Caki2 (cell line): ENCODE measurements around the gene COL4A3. TPM values are rescaled to one million over a fixed set of nuclear protein-coding genes. Genes with fewer than 3 reads are reported as not detected.

ENCODE experiments used
- DNase-seq: peaks from one replicate; pipeline ENCODE4 v3.0.0-alpha.2; 2015; ENCODE audit warnings: low read depth
- in situ Hi-C: cut with HindIII; loops from 2 replicates; pipeline ENCODE4 v1.10.0; 2016; ENCODE audit warnings: low sequenced_read_pairs, low pct_unique_long_range_greater_than_20kb, mixed read lengths
- total RNA-seq: library from RNA; depleted of rRNA; stranded (reverse); fragments of >200 nt; shearing (Covaris generic); gene quantifications from 2 replicates; pipeline ENCODE4 v1.2.3, GENCODE V29; 2014; ENCODE audit warnings: low replicate concordance

The COL4A3 gene
- total RNA-seq, 1 experiment from 2014 or later, result 3.9 TPM

DNA sequence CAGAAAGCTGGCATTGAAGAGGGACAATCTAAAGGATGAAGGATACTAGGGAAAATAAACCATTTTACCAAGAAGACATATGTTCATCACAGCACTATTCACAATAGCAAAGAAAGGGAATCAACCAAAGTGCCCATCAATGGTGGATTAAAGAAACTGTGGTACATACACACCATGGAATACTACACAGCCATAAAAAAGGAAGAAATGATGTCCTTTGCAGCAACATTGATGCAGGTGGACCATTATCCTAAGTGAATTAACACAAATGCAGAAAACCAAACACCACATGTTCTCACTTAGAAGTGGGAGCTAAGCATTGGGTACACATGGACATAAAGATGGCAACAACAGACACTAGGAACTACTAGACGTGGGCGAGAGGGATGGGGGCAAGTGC lies 153.4 kb downstream of the COL4A3 start:
- in situ Hi-C loops, result no loop called here
- no peak for DNase-seq

DNA sequence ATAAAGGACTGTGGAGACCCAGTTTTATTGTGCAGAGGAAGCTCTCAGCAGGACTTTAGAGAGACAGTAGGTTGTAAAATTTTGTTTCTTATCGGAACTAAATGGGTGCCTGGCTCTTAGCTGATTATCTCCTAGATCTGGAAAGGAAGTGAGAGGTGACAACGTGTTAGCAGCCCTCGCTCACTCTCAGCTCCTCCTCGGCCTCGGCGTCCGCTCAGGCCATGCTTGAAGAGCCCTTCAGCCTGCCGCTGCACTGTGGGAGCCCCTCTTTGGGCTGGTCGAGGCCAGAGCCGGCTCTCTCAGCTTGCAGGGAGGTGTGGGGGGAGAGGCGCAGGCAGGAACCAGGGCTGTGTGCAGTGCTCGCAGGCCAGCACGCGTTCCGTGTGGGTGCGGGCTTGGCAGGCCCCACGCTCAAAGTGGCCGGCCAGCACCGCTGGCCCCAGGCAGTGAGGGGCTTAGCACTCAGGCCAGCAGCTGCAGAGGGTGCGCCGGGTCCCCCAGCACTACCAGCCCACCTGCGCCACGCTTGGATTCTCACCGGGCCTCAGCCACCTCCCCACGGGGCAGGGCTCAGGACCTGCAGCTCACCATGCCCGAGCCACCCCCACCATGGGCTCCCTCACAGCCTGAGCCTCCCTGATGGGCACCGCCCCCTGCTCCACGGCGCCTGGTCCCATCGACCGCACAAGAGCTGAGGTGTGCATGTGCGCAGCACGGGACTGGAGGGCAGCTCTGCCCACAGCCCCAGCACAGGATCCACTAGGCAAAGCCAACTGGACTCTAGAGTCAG lies 156.1 kb downstream of the COL4A3 start:
- in situ Hi-C loops, result no loop called here
- DNase-seq, result no peak

DNA sequence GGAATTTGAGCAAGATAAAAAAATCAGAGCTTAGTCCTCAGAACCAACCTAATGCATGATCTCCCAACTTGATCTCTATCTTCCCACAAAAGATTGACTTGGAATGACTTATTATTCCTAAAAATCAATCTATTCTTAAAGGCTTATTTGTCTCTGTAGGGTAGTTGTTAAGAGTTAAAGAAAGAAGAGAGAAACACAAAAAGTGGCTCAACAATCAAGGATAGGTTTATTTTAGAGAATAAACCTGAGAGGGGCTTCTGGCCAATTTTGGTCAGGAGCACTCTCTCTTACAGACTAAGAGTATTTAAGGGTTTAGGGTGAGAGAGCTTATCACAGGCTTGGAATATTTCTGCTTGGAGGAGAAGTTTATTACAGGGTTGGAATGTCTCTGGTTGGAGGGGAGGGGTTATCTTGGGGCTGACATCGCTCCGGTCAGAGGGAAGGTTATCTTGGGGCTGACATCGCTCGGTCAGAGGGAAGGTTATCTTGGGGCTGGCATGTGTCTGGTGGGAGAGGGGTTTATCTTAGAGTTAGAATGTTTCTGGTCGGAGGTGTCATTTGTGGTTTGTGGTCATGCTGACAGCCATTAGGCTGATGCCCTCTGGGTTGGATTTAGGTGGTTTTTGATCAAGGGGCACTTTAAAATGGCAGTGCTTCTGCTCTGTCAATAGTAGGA lies 158.2 kb downstream of the COL4A3 start:
- no peak for DNase-seq
- in situ Hi-C loops, result no loop called here

DNA sequence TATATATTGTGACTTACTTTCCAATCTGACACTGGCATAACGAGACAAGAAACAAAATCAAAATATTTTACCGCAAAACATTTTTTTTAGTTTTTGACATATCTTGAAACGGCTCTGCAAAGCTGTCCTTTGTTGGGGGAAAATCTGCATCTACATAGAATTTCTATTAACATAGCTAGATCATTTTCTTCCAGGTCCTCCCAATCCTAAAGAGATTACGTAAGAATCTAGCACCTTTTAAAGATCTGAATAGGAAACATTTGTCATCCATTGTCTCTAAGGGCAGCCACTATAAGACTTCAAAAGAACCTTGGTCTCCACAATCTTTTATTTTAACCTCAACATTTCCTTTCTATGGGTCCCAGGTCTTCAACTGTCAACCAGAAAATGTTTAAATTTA lies 159.4 kb downstream of the COL4A3 start:
- no peak for DNase-seq
- in situ Hi-C loops, result no loop called here

DNA sequence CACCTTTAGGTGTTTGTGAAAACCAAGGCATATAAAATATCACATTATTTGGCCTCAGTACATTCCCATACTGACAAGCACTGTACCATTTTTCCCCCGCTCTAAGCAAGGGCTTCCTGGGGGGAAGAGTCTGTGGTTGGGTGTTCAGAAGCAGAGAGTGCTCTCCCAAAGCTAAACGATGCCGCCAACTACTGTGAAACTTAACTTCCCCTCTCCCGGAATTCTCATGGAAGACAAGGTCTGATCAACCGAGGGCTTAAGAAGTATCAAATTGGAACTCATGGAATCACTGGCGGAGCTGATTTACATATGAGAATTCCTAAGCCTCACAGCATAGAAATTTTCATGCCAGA lies 160.2 kb downstream of the COL4A3 start:
- in situ Hi-C loops, result no loop called here
- DNase-seq, result no peak

DNA sequence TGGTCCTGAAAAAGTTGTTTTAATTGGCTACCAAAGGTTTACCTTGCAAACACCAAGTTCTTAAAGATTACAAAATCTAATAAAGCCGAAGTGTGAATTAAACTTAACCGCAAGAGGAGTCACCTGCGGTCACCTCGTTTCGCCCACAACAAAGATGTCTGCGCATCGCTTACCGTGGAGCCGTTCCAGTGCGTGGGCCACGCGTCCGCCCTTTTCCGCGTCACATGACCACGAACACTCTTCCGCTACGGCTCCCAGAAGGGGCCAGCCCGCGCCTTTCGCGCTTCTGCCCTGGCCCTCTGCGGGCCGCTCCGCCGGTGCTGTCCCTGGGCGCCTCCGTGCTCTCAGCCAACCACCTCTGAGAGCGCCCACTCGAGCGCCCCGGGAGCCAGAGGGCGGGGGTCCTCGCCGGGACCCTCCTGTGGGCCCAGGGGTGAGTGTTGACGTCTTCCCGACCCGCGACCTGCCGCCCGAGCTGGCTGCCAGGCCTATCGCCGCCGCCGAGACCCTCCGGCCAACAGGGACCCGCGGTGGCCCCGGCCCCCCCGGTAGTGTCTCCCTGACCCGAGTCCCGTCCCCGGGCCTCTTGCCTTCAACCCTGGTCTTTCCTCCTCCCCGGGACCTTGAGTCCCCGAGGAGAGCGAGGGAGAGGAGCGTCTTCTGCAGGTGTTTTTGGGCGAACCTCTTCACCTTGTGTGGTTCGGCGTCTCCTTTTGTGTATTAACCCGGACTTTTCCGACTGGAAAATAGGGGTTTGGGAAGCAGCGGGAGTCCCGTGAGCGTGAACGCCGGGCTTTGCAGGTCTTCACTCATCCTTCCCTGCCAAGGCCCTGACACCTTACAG lies 160.8 kb downstream of the COL4A3 start, which contains the start of gene MFF:
Gene MFF, plus strand, starts transcription at position 257 of the 844 bp plus-strand sequence. CDS start 5,415 bp downstream, outside the sequence.
- in situ Hi-C loops, result no loop called here
- DNase-seq, result peak; percentile 83

DNA sequence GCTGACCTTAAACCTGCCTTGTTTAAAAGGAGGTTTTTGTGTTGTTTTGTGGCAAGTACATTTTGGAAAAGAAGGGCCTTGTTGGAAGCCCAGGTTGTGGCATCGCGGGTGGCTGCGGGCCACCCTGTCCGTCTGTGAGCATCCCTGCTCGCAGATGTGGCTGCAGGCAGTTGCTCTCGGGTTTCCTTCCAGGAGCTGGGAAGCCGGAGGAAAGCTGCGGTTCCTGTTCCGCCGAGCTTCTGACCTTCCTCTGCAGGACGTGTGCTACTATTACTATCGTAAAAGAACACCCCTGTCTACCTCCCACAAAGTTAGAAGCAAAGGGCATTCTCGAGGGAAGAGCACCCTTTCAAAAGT lies 161.4 kb downstream of the COL4A3 start:
- no peak for DNase-seq

DNA sequence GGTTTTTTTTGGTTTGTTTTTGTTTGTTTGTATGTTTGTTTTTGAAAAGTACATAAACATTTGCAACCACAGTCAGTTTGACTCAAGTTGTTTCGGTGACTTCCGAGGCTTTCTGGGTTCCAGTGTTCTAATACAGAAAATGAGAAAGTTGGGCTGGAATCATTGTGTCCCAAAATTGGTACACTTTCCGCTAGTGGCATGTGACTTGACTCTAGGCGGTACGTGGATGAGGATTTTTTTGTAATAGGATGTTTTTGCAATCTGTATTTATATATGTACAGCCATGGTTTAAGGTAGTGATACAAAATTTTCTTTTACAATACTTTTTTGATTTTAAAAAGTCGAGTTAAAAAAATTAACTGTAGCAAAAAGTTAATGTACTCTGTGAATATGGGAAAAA lies 162.4 kb downstream of the COL4A3 start:
- in situ Hi-C loops, result no loop called here
- DNase-seq, result no peak

More for the DNA sequence above, 161.4 kb downstream of the COL4A3 start:
- in situ Hi-C loops, result no loop called here

DNA sequence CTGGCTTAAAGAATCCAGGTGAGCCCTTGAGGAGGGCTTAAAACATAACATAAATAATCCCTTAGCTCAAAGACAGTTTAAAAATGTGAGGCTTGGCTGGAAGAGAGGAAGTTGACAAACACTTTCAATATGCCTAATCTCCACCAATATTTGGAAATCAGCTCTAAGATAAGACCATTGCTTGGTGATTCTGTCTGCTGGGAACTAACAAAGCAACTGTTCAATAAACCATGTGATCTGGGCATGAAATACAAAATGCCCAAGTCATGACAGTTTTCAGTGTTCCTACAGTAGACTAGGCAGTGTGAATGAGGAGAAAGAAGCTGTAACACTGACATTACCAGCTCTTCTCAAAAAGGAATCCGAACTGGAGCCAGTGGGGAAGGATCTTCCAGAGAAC lies 171.3 kb downstream of the COL4A3 start:
- in situ Hi-C loops, result no loop called here
- no peak for DNase-seq

DNA sequence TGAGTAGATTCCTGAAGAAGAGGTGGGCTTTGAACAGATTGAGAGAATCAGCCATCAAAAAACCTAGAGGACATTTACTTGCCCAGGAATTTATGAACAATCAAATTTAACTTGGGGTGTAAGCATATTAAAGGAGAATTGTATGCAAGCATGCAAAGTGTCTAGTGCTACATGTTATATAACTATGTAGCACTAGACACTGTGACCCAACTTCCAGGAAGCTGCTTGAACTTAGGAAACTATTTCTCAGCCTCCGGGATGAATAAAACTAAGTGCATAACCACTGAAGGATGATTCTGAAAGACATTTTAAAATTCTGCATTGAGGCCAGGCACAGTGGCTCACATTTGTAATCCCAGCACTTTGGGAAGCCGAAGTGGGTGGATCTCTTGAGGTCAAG lies 173.0 kb downstream of the COL4A3 start:
- no peak for DNase-seq
- in situ Hi-C loops, result no loop called here

DNA sequence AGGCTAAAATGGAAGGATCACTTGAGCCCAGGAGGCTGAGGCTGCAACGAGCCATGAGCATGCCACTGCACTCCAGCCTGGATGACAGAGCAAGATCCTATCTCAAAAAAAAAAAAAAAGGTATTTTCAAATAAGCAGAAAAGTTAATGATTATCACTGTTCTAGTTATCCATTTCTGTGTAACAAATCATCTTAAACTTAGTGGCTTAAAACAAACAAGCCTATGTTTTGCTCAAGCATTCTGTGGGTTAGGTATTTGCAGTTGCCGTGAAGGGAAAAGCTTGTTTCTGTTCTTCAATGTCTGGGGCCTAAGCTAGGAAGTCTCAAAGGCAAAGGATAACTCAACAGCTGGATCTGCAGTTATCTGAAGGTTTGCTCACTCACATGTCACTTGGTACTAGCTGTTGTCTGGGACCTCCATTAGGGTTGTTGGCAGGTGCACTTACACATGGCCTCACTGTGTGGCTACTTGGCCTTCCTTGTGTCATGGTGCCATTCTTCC lies 174.7 kb downstream of the COL4A3 start:
- DNase-seq, result peak; percentile 89
- in situ Hi-C loops, result no loop called here

DNA sequence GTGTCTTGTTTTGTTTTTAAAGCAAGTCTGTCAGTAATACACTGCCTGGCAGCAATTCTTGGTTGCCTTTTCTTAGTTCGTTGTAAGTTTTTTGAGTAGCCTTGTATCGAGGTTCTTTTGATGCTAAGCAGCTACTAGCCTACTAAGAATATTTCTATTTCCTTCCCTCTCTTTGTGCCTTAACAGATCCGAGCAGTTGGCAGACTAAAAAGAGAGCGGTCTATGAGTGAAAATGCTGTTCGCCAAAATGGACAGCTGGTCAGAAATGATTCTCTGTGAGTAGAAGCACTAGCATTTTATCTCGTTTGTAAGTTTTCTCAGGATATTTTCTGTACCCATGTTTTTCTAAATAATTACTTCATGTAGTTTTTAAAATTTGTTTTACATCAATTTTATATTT lies 175.7 kb downstream of the COL4A3 start:
- in situ Hi-C loops, result no loop called here
- no peak for DNase-seq

DNA sequence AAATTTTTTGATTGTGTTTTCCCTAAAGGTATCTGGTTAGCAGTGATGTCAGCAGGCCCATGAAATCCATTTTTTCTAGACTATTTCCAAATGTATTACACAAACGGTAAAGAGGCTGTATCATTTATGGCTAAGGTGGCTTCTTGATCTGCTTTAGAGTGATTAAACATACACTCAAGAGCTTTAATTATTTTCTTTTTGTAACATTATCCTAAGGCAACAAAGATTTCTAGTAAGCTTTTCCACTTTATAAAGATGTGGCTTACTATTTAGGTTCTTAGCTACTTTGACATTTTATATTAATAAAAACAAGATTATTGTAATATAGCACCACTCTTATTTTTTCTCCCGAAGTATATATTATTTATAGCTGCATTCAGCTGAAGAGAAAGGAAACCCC lies 177.1 kb downstream of the COL4A3 start:
- in situ Hi-C loops, result no loop called here

DNA sequence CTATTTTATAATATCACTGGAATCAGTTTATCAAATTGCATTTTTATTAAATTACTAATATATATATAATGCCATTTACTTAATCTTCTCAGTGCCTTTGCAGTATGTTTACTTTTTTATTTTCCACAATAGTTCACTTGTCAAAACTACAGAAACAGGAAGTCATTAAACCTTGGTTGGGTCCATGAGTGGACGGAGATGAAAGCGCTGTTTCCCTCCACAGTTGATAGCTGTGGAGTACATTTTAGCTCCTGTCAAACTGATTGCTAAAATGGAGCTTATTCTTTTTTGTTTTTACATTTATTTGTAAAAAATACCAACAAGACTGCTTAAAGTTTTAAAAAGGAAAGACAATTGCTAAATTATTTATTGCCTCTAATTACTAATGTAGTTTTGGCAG lies 179.8 kb downstream of the COL4A3 start:
- DNase-seq, result no peak

More for the DNA sequence above, 177.1 kb downstream of the COL4A3 start:
- no peak for DNase-seq

DNA sequence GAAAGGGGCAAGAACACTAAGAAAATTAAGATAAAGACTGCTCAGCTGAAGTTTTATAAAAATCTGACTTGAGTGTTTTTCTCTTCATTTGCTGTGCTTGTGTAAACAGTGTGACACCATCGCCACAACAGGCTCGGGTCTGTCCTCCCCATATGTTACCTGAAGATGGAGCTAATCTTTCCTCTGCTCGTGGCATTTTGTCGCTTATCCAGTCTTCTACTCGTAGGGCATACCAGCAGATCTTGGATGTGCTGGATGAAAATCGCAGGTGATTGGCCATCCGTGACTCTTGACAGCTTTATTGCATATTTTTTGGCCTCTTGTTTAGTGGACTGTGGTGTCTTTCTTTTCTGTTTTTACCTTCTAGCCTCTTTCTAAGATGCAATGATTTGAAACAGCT lies 182.7 kb downstream of the COL4A3 start:
- in situ Hi-C loops, result no loop called here
- DNase-seq, result peak; percentile 63

More for the DNA sequence above, 179.8 kb downstream of the COL4A3 start:
- in situ Hi-C loops, result no loop called here

DNA sequence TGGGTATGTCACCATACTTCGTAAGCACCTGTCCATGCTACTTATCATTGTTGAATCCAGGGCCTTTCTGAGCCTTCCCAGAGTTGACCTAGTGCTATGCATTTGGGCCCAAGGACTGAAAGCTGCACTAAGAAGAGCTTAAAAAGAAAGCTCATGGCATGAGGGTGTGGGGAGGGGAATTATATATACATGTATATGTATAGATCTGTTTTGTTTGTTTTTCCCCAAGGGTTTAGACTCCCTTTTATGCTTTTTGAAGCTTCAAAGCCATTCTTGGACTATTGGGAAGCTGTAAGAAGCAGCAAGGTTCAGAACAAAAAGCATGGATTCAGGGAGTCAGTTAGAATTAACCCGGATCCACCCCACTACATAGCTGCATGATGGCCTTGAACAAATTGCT lies 183.9 kb downstream of the COL4A3 start:
- no peak for DNase-seq
- in situ Hi-C loops, result no loop called here

DNA sequence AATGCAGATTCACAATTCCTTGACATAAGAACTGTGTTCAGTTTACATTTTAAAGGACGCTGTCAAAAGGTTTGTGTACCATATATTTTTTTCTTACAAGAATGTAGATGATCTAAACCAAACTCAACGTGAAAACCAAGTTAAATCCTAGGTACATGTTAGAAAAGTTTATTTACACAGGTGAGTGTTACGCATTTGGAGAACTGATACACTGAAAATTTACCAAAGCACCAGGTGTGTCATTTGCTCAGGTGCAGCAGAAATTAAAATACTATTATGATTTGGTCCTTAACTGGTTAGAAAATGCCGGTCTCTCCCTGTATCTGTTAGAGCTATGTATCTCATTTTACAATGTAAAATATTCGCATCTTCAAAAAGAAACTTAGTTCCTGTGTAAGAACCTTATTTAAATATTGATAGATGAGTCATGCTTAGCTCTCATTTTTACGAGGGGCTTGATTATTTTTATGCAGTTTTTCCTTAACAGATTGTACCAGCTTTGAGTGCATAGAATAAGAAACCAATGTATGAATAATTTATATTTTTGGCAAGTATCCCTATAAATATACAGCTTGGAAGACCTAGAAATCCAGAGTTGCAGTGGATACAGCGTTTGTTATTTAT lies 185.7 kb downstream of the COL4A3 start:
- in situ Hi-C loops, result no loop called here
- no peak for DNase-seq

DNA sequence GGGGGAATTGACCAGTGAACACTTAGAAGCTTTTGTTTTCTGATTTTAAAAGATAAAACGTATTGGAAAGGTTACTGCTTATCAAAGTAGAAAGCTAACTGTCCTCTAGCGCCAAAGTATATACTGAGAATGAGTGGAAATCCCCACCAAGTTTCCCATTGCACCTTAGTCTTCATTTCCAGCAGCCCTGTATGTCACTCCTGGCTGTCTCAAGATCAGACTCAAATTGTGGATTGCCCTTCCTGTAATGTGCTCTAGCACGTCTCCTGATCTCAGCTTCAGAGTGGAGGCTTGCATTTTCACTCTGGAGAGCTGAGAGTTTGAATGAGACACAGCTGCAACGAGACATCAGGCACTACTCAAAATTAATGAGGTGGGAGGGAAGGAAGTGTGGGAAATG lies 187.2 kb downstream of the COL4A3 start:
- no peak for DNase-seq
- in situ Hi-C loops, result no loop called here
